ENCODE measurements around the gene RUNX1.

Gene RUNX1

GRCh38 chr21:34800797-34801518, 248.1 kb downstream of the RUNX1 start:
- no peak for DNase-seq (ENCODE audit: extremely low read depth in 1 of 2, low read depth in 1 of 2)

- DNase-seq (ENCODE audit: extremely low read depth in 1 of 2, low read depth in 1 of 2): no peak
Observed at GRCh38 chr21:34799092-34799491, 250.0 kb downstream of the RUNX1 start.

GRCh38 chr21:34797921-34798535, 251.1 kb downstream of the RUNX1 start:
- DNase-seq (ENCODE audit: extremely low read depth in 1 of 2, low read depth in 1 of 2): no peak

- no peak for DNase-seq (ENCODE audit: extremely low read depth in 1 of 2, low read depth in 1 of 2)
Observed at GRCh38 chr21:34797201-34797525, 251.9 kb downstream of the RUNX1 start.

GRCh38 chr21:34796518-34797200, 252.4 kb downstream of the RUNX1 start:
- no peak for DNase-seq (ENCODE audit: extremely low read depth in 1 of 2, low read depth in 1 of 2)

GRCh38 chr21:34795548-34796180, 253.4 kb downstream of the RUNX1 start:
- DNase-seq (ENCODE audit: extremely low read depth in 1 of 2, low read depth in 1 of 2): no peak

GRCh38 chr21:34795175-34795547, 253.9 kb downstream of the RUNX1 start:
- no peak for DNase-seq (ENCODE audit: extremely low read depth in 1 of 2, low read depth in 1 of 2)

GRCh38 chr21:34794686-34795085, 254.4 kb downstream of the RUNX1 start:
- no peak for DNase-seq (ENCODE audit: extremely low read depth in 1 of 2, low read depth in 1 of 2)

GRCh38 chr21:34793471-34793870, 255.6 kb downstream of the RUNX1 start:
- no peak for DNase-seq (ENCODE audit: extremely low read depth in 1 of 2, low read depth in 1 of 2)

- DNase-seq (ENCODE audit: extremely low read depth in 1 of 2, low read depth in 1 of 2): no peak
Observed at GRCh38 chr21:34792504-34793089, 256.5 kb downstream of the RUNX1 start.

- DNase-seq (ENCODE audit: extremely low read depth in 1 of 2, low read depth in 1 of 2): no peak
Observed at GRCh38 chr21:34791776-34792503, 257.2 kb downstream of the RUNX1 start.

GRCh38 chr21:34790834-34791233, 258.3 kb downstream of the RUNX1 start:
- DNase-seq (ENCODE audit: extremely low read depth in 1 of 2, low read depth in 1 of 2): no peak

- DNase-seq (ENCODE audit: extremely low read depth in 1 of 2, low read depth in 1 of 2): no peak
Observed at GRCh38 chr21:34790341-34790740, 258.8 kb downstream of the RUNX1 start.

GRCh38 chr21:34788879-34789278, 260.2 kb downstream of the RUNX1 start:
- DNase-seq (ENCODE audit: extremely low read depth in 1 of 2, low read depth in 1 of 2): no peak

GRCh38 chr21:34783815-34784214, 265.3 kb downstream of the RUNX1 start:
- no peak for DNase-seq (ENCODE audit: extremely low read depth in 1 of 2, low read depth in 1 of 2)

GRCh38 chr21:34782506-34783360, 266.4 kb downstream of the RUNX1 start:
- DNase-seq (ENCODE audit: extremely low read depth in 1 of 2, low read depth in 1 of 2): no peak

- DNase-seq (ENCODE audit: extremely low read depth in 1 of 2, low read depth in 1 of 2): no peak
Observed at GRCh38 chr21:34781526-34781925, 267.6 kb downstream of the RUNX1 start.

GRCh38 chr21:34779860-34780259, 269.2 kb downstream of the RUNX1 start:
- no peak for DNase-seq (ENCODE audit: extremely low read depth in 1 of 2, low read depth in 1 of 2)

GRCh38 chr21:34775793-34776192, 273.3 kb downstream of the RUNX1 start:
- no peak for DNase-seq (ENCODE audit: extremely low read depth in 1 of 2, low read depth in 1 of 2)

GRCh38 chr21:34774750-34775149, 274.4 kb downstream of the RUNX1 start:
- DNase-seq (ENCODE audit: extremely low read depth in 1 of 2, low read depth in 1 of 2): no peak
